Breast epithelium (tissue), 4 donors: Measurements from ENCODE around the gene OSR1. TPM values are rescaled to one million over a fixed set of nuclear protein-coding genes. Genes with fewer than 3 reads are reported as not detected.
A peak's percentile ranks its signal among the peaks of the same experiment; 100 is the strongest.

Experiments used
- DNase-seq, 2 donors: peaks; one replicate each; pipeline ENCODE4 v3.0.0-alpha.2; 2019; ENCODE audit warnings: low spot score in 2 of 2
- H3K27ac ChIP-seq, 2 donors: fragments of 200-600 bp; sonication (generic) in 1 of 2; one replicate each; pipeline ENCODE4 v1.5.1; 2016 to 2019; ENCODE audit warnings: mild to moderate bottlenecking in 1 of 2
- H3K27me3 ChIP-seq, 2 donors: fragments of 200-600 bp; sonication (generic) in 1 of 2; one replicate each; pipeline versions ENCODE4 v1.5.1 to v1.6.0; 2017 to 2019; ENCODE audit warnings: control low read depth in 1 of 2, mild to moderate bottlenecking in 1 of 2
- H3K36me3 ChIP-seq: fragments of 200-600 bp; one replicate; pipeline ENCODE4 v1.5.1; 2019
- H3K4me1 ChIP-seq, 2 donors: fragments of 200-600 bp; sonication (generic); one replicate each; pipeline ENCODE4 v1.5.1; 2016 to 2019; ENCODE audit warnings: control low read depth in 1 of 2
- H3K4me3 ChIP-seq, 3 donors: fragments of 200-600 bp; sonication (generic); 1 replicate in 2 of 3; 2 replicates in 1 of 3; pipeline ENCODE4 v1.5.1; 2016 to 2019; ENCODE audit warnings: mild to moderate bottlenecking in 3 of 3, moderate library complexity in 2 of 3
- H3K9me3 ChIP-seq, 2 donors: fragments of 200-600 bp; sonication (generic) in 1 of 2; one replicate each; pipeline ENCODE4 v1.5.1; 2016 to 2019; ENCODE audit warnings: control low read depth in 1 of 2
- CTCF ChIP-seq, 3 donors: fragments of 450-650 bp; IDR thresholded peaks; one replicate each; pipeline ENCODE4 v1.5.1; 2016 to 2017; ENCODE audit warnings: antibody characterized with exemption in 3 of 3, mild to moderate bottlenecking in 3 of 3, moderate library complexity in 3 of 3
- POLR2A ChIP-seq: fragments of 450-650 bp; IDR thresholded peaks from one replicate; pipeline ENCODE4 v1.6.1; 2016; ENCODE audit warnings: antibody characterized with exemption, mild to moderate bottlenecking, moderate library complexity
- POLR2AphosphoS5 ChIP-seq, 3 donors: sonication (generic); formaldehyde crosslinking; IDR thresholded peaks; one replicate each; pipeline ENCODE4 v1.6.1; 2017; ENCODE audit warnings: antibody characterized with exemption in 3 of 3
- intact Hi-C: fragments of 100-400 bp; cut with DNase I; formaldehyde crosslinking; loops from one replicate; pipeline ENCODE4 v1.15.1; 2023; ENCODE audit warnings: low total_unique reads
- total RNA-seq, 3 donors: library from RNA; depleted of rRNA; stranded (reverse); fragments of >200 nt; gene quantifications; one replicate each; pipeline ENCODE4 v1.1.0, GENCODE V29; 2016

The OSR1 gene
- total RNA-seq, 3 donors from 2014 or later, result 18.7 to 40.0 (median 34.1) TPM

- H3K27me3 ChIP-seq, result peaks cover 0 to 13% of the 10 kb centered on the region in 2 donors
- H3K36me3 ChIP-seq, result no peaks in the 10 kb centered on the region
- TF ChIP-seq POLR2AphosphoS5 (IDR thresholded peaks at IDR 0.05) (peak in 1 of 3 donors; percentile 43), CTCF (IDR thresholded peaks at IDR 0.05) (peak; percentile 52 to 82 (median 79)), POLR2A (no peak)
- peak overlapping the region; percentile 46 to 71 (median 64) for H3K4me3 ChIP-seq
- no peaks in the 10 kb centered on the region for H3K4me1 ChIP-seq
- intact Hi-C loops, result no loop called here
- DNase-seq, result peak in 1 of 2 donors; percentile 63
- H3K9me3 ChIP-seq, result no peaks in the 10 kb centered on the region
- H3K27ac ChIP-seq, result peak overlapping the region; percentile 51 to 54
Observed at GRCh38 chr2:19362755-19363473, 4.5 kb upstream of the OSR1 start.

- Histone ChIP-seq H3K9me3 (no peaks in the 10 kb centered on the region), H3K27me3 (peaks cover 0 to 16% of the 10 kb centered on the region in 2 donors), H3K4me3 (peak overlapping the region; percentile 46 to 71 (median 64)), H3K4me1 (no peaks in the 10 kb centered on the region), H3K27ac (peak overlapping the region; percentile 51 to 54), H3K36me3 (no peaks in the 10 kb centered on the region)
- no peak for DNase-seq
- no peak for TF ChIP-seq CTCF (IDR thresholded peaks at IDR 0.05)
- TF ChIP-seq POLR2AphosphoS5 (IDR thresholded peaks at IDR 0.05), result no peak
- intact Hi-C loops, result no loop called here
Observed at GRCh38 chr2:19362094-19362754, 3.8 kb upstream of the OSR1 start.

- intact Hi-C loops, result no loop called here
- peaks cover 0 to 24% of the 10 kb centered on the region in 2 donors for H3K27me3 ChIP-seq
- no peak for DNase-seq
- TF ChIP-seq POLR2AphosphoS5 (IDR thresholded peaks at IDR 0.05) (no peak), CTCF (IDR thresholded peaks at IDR 0.05) (no peak), POLR2A (no peak)
- H3K9me3 ChIP-seq, result no peaks in the 10 kb centered on the region
- H3K4me1 ChIP-seq, result no peaks in the 10 kb centered on the region
- peak overlapping the region; percentile 46 to 71 (median 64) for H3K4me3 ChIP-seq
- peak overlapping the region in 1 of 2 donors; percentile 53 for H3K27ac ChIP-seq
- H3K36me3 ChIP-seq, result no peaks in the 10 kb centered on the region
Observed at GRCh38 chr2:19361325-19361990, 3.0 kb upstream of the OSR1 start.

GRCh38 chr2:19360966-19361321, 2.5 kb upstream of the OSR1 start:
- DNase-seq, result no peak
- Histone ChIP-seq H3K27me3 (peaks cover 0 to 27% of the 10 kb centered on the region in 2 donors), H3K4me1 (no peaks in the 10 kb centered on the region), H3K27ac (peak overlapping the region in 1 of 2 donors; percentile 53), H3K4me3 (peak overlapping the region in 2 of 3 donors; percentile 46 to 71), H3K9me3 (no peaks in the 10 kb centered on the region), H3K36me3 (no peaks in the 10 kb centered on the region)
- intact Hi-C loops, result no loop called here
- TF ChIP-seq CTCF (IDR thresholded peaks at IDR 0.05) (no peak), POLR2AphosphoS5 (IDR thresholded peaks at IDR 0.05) (no peak), POLR2A (no peak)
